COLO829 (cell line): ENCODE results near the gene ITIH4.

Source experiments
- DNase-seq: peaks from one replicate; pipeline ENCODE4 v3.0.0; 2012; ENCODE audit warnings: low spot score

The ITIH4 gene

DNA sequence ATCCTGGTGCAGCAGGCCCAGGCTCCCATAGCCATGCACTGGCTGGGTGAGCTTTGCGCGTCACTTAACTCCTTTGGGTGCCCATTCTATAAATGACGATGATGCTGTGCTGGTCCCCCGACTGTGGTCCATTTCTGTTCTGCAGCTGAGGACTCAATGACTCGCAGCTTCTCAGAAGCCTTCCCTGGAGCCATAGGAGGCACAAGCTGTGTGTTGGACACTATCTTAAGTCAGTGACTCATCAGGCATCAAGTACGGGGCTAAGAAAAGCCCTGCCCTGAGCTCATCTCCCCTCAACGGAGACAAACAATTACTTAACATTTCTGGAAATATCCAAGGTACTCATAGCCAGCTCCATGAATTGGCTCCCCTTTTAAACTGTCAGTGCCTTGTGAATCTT is 18.1 kb upstream of the ITIH4 start:
- DNase-seq, result no peak

DNA sequence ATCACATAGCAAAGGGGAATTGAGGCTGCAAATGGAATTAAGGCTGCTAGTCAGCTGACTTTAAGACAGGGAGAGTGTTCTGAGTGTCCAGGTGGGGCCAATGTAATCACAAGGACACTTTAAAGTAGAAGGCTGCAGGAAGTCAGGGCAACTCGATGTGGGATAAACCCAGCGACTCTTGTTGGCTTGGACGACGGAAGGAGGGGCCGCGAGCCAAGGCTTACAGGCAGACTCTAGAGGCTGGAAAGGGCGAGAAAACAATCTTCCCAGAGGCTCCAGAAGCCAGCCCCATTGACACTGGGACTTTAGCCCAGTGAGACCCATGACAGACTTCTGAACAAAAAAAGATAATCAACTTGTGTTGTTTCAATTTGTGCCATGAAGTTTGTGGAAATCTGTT is 17.3 kb upstream of the ITIH4 start:
- DNase-seq, result no peak

GRCh38 chr3:52847241-52847640 is 16.8 kb upstream of the ITIH4 start:
- DNase-seq, result no peak

GRCh38 chr3:52846432-52846965 is 16.0 kb upstream of the ITIH4 start:
- DNase-seq, result no peak

DNA sequence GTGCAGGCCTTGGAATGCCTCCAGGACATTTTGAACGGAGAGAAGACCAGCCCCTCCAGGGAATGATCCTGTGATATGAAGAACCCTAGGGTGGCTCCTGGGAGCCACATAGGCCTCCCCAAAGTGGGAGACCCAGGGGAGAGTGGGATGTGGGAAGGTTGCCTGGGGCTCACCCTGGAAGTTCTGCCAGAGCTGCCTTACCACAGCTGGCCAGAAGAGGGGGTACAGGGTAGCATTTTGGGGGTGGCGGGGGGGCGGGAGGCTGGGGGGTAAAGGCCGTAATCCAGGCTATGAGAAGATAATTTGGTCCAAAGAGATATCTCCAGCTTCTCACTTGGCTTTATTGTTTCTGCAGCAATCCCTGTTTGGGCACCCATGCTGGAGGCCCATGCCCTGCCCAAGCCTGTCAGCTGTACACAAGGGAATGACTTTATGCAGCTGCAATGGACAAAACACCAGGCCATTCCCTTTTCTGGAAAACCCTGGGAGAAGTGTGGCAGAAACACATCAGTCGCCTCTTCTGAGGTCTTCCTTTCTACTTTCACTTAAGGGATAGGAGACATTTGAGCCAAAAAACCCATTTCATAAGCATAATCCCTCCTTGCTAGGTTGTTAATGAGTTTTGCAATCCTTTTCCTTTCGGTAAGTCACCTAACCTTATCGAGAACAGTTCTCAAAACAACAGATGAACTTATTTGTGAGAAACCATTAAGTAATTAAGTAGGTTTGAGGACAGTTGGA is 15.4 kb upstream of the ITIH4 start:
- DNase-seq, result no peak

GRCh38 chr3:52845157-52845556 is 14.7 kb upstream of the ITIH4 start:
- no peak for DNase-seq

DNA sequence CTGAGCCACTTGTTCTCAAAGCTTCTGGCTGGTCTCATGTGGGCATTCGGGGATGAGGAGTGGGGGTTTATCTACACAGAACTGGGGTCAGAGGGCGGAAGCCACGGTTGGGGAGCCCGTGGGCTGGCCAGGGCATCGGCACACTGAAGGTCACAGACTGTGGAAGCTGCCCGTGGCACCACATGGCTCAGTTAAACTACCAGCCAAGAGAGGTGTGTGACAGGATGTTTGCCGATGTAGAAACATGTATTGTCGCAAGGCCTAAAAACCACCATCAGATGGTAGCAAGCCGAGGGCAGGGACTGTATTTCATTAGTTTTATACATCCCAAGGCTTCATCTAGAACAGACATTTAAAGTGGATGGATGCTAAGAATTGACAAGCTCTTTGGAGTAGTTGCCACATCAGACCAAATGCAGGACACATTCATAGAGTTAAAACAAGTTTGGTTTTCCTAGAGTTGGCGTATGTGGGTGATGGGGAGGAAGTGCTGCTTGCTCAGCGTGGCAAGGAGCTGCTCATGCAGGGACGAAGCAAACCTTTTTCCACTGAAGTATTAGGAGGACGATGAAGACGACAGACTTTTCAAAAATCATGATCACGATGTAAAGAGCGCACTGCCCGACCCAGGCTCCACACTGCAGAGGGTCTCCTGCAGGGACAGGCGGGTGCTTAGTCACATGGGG is 14.0 kb upstream of the ITIH4 start:
- no peak for DNase-seq

DNA sequence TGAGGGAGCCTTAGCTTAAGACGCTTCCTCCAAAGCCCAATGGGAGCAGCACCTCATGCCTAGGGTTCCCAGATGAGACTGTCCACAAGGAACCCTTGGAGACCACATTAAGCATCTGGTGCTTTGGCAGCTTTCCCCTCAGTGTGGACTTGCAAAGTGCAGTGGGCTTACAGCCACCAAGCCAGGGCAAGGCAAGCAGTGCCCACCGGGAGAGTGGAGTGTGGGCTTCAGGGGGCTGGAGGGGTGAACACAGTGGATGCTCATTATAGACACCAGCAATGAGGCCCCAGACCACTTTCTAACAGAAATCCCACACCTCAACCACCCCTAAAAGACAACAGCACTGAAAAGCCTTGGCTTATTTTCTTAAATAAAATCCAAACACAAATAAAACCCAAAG is 13.4 kb upstream of the ITIH4 start:
- no peak for DNase-seq

DNA sequence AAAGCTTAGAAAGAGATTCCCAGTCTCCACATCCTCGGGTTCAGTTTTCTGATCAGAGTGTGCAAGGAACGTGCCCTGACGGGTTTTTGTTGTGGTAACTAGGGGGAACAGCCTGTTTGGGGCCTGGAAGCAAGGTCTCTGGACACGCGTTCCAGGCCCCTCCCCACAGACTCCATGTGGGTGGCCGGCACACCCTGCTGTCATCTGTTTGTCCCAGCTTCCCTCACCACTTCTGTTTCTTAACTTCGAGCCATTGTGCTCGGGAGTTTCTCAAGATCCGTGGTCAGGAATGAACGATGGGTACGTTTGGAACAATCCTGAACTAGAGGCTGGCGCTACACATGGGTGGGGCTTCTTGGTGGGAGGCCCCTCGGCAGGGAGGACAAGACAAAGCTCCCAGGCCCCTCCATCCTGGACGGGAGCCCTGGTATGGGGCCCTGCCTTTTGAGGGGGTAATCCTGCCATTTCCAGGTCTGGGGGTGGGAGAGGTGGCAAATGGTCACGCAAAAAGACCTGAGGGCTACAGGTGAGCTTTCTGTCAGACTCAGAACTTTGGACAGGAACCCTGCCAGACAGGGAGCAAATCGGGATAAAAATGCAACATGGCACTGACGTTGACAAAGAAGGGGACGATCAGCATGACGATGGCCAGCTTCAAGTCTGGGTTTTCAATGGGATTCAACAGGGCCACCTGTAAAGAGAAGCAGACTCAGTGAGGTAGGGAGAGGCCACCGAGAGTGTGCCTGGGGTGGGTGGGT is 12.8 kb upstream of the ITIH4 start:
- DNase-seq, result no peak

DNA sequence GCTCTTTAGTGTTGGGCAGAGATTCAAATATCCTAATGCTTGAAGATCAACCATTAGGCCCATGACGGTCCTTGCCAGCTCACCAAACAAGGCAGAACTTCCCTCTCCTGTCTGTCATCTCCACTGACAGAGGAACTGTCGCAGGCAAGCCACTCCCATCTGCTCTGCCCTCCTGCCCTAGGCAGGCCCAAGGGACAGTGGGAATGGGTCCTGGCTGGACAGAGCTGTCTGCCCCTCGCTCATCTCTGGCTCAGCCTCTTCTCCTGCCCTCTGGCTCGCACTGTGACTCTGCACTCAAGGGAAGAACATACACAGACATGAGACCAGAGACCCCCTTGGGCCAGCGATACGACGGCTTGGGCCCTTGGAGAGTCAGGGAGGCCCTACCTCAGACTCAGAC is 12.0 kb upstream of the ITIH4 start:
- no peak for DNase-seq

DNA sequence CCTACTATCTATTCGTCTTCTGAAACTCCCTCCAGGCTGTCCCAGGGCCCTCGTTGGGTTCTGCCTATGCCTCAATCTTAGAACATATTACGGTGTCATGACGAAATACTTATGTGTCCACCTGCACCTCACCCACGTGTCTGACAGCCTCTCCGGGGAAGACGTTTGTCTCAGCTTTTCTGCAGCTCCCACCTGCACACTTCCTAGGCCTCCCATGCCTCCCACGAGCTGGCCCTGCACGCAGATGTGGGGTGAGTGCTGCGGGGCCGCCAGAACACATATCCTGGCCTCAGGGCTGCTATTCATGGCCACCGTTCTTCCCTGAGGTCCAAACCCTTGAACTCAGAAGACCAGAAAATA is 11.5 kb upstream of the ITIH4 start:
- DNase-seq, result no peak

- DNase-seq, result no peak
Observed at GRCh38 chr3:52841211-52841980, 10.9 kb upstream of the ITIH4 start.

DNA sequence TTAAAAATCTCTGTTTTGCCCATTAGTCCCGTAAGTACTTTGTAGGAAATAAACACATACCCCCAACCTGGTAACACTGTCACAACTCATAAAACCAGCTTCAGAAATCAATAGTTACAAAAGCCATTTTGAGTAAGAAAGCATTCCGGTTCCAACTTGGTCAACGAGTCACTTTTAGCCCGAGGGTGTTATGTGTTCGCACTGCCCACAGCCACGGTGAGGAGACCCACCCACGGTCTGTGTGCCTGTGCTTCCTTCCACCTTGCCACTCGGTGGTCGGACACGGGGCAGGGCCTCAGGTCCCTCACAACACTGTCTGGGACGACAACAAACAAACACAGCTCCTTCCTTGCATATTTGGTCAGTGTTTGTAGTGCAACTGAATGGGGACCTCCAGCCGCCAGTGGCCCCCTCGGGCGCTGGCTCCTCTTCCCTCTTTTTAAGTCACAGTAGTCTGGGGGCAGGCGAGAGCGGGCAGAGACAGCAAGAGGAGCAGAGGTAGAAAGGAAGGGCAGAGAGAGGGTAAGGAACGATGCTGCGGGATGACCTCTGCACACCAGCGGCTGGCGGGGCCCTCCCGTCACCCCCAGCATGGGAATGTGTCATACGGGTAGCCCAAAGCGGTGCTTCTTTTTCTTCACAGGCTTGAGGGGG is 9.5 kb upstream of the ITIH4 start:
- no peak for DNase-seq

DNA sequence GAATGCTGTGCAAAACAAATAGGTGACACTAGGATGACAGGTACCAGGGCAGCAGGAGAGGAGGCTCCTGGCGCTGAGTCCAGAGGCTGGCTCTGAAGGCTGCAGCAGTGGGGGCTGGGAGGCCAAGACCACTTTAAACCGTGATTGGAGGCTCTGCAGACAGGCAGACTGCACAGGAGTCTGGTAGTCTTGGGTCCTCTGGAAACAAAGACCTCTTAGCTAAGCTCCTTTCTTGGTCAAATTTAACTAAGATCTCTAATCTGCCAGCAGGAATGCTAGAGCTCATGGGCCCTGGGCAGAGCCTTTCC is 8.8 kb upstream of the ITIH4 start:
- DNase-seq, result no peak

- no peak for DNase-seq
Observed at GRCh38 chr3:52838561-52839267, 8.2 kb upstream of the ITIH4 start.

- no peak for DNase-seq
Observed at GRCh38 chr3:52836986-52837385, 6.5 kb upstream of the ITIH4 start.

- DNase-seq, result no peak
Observed at GRCh38 chr3:52836471-52836845, 6.0 kb upstream of the ITIH4 start.

GRCh38 chr3:52835766-52836470 is 5.4 kb upstream of the ITIH4 start:
- no peak for DNase-seq

DNA sequence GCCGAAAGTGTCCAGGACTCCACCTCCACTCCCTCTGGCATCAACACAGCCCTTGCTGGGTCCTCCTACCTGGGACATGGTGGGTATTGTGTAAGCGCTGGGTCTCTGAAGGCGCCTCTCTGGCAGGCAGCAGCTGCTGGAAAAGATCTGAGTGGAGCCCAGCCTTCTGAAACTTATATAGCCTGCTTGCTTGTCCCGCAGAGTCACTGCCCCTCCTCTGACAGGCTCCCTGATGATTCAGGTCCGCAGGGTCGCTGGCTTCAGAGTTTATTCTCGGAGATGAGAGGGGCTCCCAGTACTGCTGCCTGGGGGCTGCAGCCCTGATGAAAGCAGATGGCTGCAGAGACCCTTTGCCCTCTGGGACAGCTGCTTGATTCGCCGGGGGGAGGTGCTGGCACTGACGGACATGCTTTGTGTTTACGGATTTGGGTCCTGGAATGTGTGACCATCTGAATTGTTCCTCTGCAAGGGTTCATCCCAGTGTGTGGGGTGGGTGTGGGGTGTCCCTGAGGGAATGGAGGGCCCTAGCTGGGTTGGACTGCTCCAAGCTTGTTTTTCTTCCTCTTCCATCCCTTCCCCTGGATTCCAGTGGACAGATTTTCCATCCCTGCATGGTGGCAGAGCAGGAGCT is 4.5 kb upstream of the ITIH4 start, which contains the start of gene MUSTN1:
Gene MUSTN1 (minus strand): TSS at position 149 of the 631 bp plus-strand sequence. CDS start 71 bp downstream, at position 78.
- no peak for DNase-seq

- no peak for DNase-seq
Observed at GRCh38 chr3:52833202-52833601, 2.7 kb upstream of the ITIH4 start.
